HG02798 (cell line): ENCODE results near the gene DSTN.

ENCODE experiments used
- ATAC-seq: cut with Tn5 transposase; IDR thresholded peaks from one replicate; pipeline ENCODE4 v1.9.1; 2021; ENCODE audit warnings: mild to moderate bottlenecking; ENCODE audit not compliant: unreplicated experiment, poor library complexity

The DSTN gene

GRCh38 chr20:17573463-17573862, 3.6 kb downstream of the DSTN start:
- no peak for ATAC-seq

GRCh38 chr20:17576215-17576614, 6.3 kb downstream of the DSTN start:
- no peak for ATAC-seq

- no peak for ATAC-seq
These were observed 9.6 kb downstream of the DSTN start for GRCh38 chr20:17579369-17580039.

GRCh38 chr20:17580895-17581294, 11.0 kb downstream of the DSTN start:
- ATAC-seq, result no peak

GRCh38 chr20:17583126-17583525, 13.3 kb downstream of the DSTN start:
- ATAC-seq, result no peak

- no peak for ATAC-seq
These were observed 14.8 kb downstream of the DSTN start for GRCh38 chr20:17584689-17585088.

GRCh38 chr20:17586250-17586649, 16.4 kb downstream of the DSTN start:
- ATAC-seq, result no peak

- no peak for ATAC-seq
These were observed 17.3 kb downstream of the DSTN start for GRCh38 chr20:17587148-17587547.

GRCh38 chr20:17587824-17588223, 17.9 kb downstream of the DSTN start:
- no peak for ATAC-seq

- no peak for ATAC-seq
These were observed 19.4 kb downstream of the DSTN start for GRCh38 chr20:17589161-17589834.

- no peak for ATAC-seq
These were observed 20.4 kb downstream of the DSTN start for GRCh38 chr20:17590245-17590644.

GRCh38 chr20:17593902-17594301, 24.0 kb downstream of the DSTN start:
- ATAC-seq, result no peak

GRCh38 chr20:17594443-17594842, 24.6 kb downstream of the DSTN start:
- ATAC-seq, result no peak

- ATAC-seq, result no peak
These were observed 26.0 kb downstream of the DSTN start for GRCh38 chr20:17595856-17596255.

- no peak for ATAC-seq
These were observed 28.2 kb downstream of the DSTN start for GRCh38 chr20:17598013-17598550.

GRCh38 chr20:17601957-17602356, 32.1 kb downstream of the DSTN start:
- no peak for ATAC-seq

- no peak for ATAC-seq
These were observed 32.6 kb downstream of the DSTN start for GRCh38 chr20:17602493-17602892.

GRCh38 chr20:17605131-17605660, 35.3 kb downstream of the DSTN start:
- ATAC-seq, result no peak

GRCh38 chr20:17606001-17606400, 36.1 kb downstream of the DSTN start:
- no peak for ATAC-seq

GRCh38 chr20:17608701-17609497, 39.0 kb downstream of the DSTN start:
- ATAC-seq, result no peak
